Measurements from ENCODE around the gene LPIN2. TPM values are rescaled to one million over a fixed set of nuclear protein-coding genes. Genes with fewer than 3 reads are reported as not detected.

Gene LPIN2
- total RNA-seq, 1 donor from 2014 or later, result 6.3 TPM

GRCh38 chr18:2981212-2981728 lies 31.7 kb downstream of the LPIN2 start:
- FAIRE-seq (no peak), DNase-seq (ENCODE audit: low read depth) (peak; percentile 77)
- H3K27me3 ChIP-seq (ENCODE audit: control insufficient read depth, insufficient read depth, low read length), result no peaks in the 10 kb centered on the region
- H3K36me3 ChIP-seq (ENCODE audit: control insufficient read depth, insufficient read depth, low read length), result no peaks in the 10 kb centered on the region
- TF ChIP-seq, protein P1, sequence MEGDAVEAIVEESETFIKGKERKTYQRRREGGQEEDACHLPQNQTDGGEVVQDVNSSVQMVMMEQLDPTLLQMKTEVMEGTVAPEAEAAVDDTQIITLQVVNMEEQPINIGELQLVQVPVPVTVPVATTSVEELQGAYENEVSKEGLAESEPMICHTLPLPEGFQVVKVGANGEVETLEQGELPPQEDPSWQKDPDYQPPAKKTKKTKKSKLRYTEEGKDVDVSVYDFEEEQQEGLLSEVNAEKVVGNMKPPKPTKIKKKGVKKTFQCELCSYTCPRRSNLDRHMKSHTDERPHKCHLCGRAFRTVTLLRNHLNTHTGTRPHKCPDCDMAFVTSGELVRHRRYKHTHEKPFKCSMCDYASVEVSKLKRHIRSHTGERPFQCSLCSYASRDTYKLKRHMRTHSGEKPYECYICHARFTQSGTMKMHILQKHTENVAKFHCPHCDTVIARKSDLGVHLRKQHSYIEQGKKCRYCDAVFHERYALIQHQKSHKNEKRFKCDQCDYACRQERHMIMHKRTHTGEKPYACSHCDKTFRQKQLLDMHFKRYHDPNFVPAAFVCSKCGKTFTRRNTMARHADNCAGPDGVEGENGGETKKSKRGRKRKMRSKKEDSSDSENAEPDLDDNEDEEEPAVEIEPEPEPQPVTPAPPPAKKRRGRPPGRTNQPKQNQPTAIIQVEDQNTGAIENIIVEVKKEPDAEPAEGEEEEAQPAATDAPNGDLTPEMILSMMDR (IDR thresholded peaks at IDR 0.05; ENCODE audit: insufficient read depth, low read length, severe bottlenecking), result no peak
- no peak overlapping the region for H3K4me3 ChIP-seq (ENCODE audit: low read depth, low read length)

- TF ChIP-seq, protein P1 (IDR thresholded peaks at IDR 0.05; ENCODE audit: insufficient read depth, low read length, severe bottlenecking), result no peak
- no peak for DNase-seq (ENCODE audit: low read depth)
- FAIRE-seq, result no peak
- Histone ChIP-seq H3K27me3 (ENCODE audit: control insufficient read depth, insufficient read depth, low read length) (no peaks in the 10 kb centered on the region), H3K4me3 (ENCODE audit: low read depth, low read length) (no peak overlapping the region), H3K36me3 (ENCODE audit: control insufficient read depth, insufficient read depth, low read length) (no peaks in the 10 kb centered on the region)
These were observed 32.8 kb downstream of the LPIN2 start for GRCh38 chr18:2979871-2980790.

DNA sequence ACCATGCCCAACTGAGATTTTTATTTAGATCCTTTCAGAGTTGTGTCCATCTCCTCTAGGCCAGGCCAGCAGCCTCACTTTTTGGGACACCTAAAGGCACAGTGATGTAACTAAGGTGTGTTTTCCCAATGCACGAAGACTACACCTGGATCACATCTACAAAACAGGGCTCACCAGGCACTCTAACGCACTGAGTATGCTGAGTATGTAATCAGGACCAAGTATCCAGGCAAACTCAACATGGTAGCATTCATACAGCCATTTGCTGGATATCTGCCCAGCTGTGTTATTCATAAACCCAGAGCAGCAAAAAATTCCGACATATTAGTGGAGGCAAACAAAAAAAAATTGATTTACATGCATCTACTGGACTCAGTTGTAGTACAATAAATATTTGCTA lies 33.8 kb downstream of the LPIN2 start:
- TF ChIP-seq, protein P1 (IDR thresholded peaks at IDR 0.05; ENCODE audit: insufficient read depth, low read length, severe bottlenecking), result no peak
- Histone ChIP-seq H3K27me3 (ENCODE audit: control insufficient read depth, insufficient read depth, low read length) (no peaks in the 10 kb centered on the region), H3K4me3 (ENCODE audit: low read depth, low read length) (no peak overlapping the region), H3K36me3 (ENCODE audit: control insufficient read depth, insufficient read depth, low read length) (no peaks in the 10 kb centered on the region)
- DNase-seq (ENCODE audit: low read depth), result peak; percentile 6
- FAIRE-seq, result no peak

GRCh38 chr18:2978661-2979106 lies 34.3 kb downstream of the LPIN2 start:
- TF ChIP-seq, protein P1 (IDR thresholded peaks at IDR 0.05; ENCODE audit: insufficient read depth, low read length, severe bottlenecking), result no peak
- no peaks in the 10 kb centered on the region for H3K36me3 ChIP-seq (ENCODE audit: control insufficient read depth, insufficient read depth, low read length)
- H3K27me3 ChIP-seq (ENCODE audit: control insufficient read depth, insufficient read depth, low read length), result no peaks in the 10 kb centered on the region
- DNase-seq (ENCODE audit: low read depth) (peak; percentile 16), FAIRE-seq (no peak)
- H3K4me3 ChIP-seq (ENCODE audit: low read depth, low read length), result no peak overlapping the region

- H3K4me3 ChIP-seq (ENCODE audit: low read depth, low read length), result no peak overlapping the region
- FAIRE-seq, result no peak
- TF ChIP-seq, protein P1 (IDR thresholded peaks at IDR 0.05; ENCODE audit: insufficient read depth, low read length, severe bottlenecking), result no peak
These were observed 34.7 kb downstream of the LPIN2 start for GRCh38 chr18:2978208-2978607.

More at GRCh38 chr18:2978208-2978607, 34.7 kb downstream of the LPIN2 start:
- no peaks in the 10 kb centered on the region for H3K36me3 ChIP-seq (ENCODE audit: control insufficient read depth, insufficient read depth, low read length)
- DNase-seq (ENCODE audit: low read depth), result no peak
- no peaks in the 10 kb centered on the region for H3K27me3 ChIP-seq (ENCODE audit: control insufficient read depth, insufficient read depth, low read length)
